Measurements from ENCODE around the gene SMIM13. TPM values are rescaled to one million over a fixed set of nuclear protein-coding genes. Genes with fewer than 3 reads are reported as not detected.

SMIM13 gene
- total RNA-seq, 2 experiments from 2014 or later: 7.5 to 7.7 TPM

GRCh38 chr6:11123978-11124377, 30.3 kb downstream of the SMIM13 start:
- POLR2A ChIA-PET: no interaction called here
- CTCF ChIA-PET: interaction anchor here (1.0 to 1.2 kb wide), 3 partner anchors 169 to 373 kb away, joined by 3 read pairs; no protein-coding TSS in a partner anchor
- no peak for TF ChIP-seq CTCF (IDR thresholded peaks at IDR 0.05)
- H3K27ac Mint-ChIP-seq: no peak overlapping the region
- H3K4me3 Mint-ChIP-seq: no peak overlapping the region
- H3K27me3 Mint-ChIP-seq: no peaks in the 10 kb centered on the region
- H3K9me3 Mint-ChIP-seq: no peaks in the 10 kb centered on the region
- intact Hi-C loops (cut with micrococcal nuclease): no loop called here
- peaks cover 14% of the 10 kb centered on the region for H3K36me3 Mint-ChIP-seq (ENCODE audit: low read depth)
- ATAC-seq (no peak), DNase-seq (no peak)
- H3K4me1 Mint-ChIP-seq (ENCODE audit: low read depth): peaks cover 24% of the 10 kb centered on the region

- no peak for TF ChIP-seq CTCF (IDR thresholded peaks at IDR 0.05)
- CTCF ChIA-PET: interaction anchor here (0.8 kb wide), 1 partner anchor 370 kb away, joined by 3 read pairs; no protein-coding TSS in a partner anchor
- Mint-ChIP-seq H3K4me3 (no peak overlapping the region), H3K27me3 (no peaks in the 10 kb centered on the region), H3K27ac (no peak overlapping the region), H3K4me1 (ENCODE audit: low read depth) (peaks cover 28% of the 10 kb centered on the region), H3K9me3 (no peaks in the 10 kb centered on the region), H3K36me3 (ENCODE audit: low read depth) (peaks cover 13% of the 10 kb centered on the region)
- intact Hi-C loops (cut with micrococcal nuclease): no loop called here
- ATAC-seq (no peak), DNase-seq (no peak)
- POLR2A ChIA-PET: no interaction called here
Observed at GRCh38 chr6:11126876-11127275, 33.2 kb downstream of the SMIM13 start.

DNA sequence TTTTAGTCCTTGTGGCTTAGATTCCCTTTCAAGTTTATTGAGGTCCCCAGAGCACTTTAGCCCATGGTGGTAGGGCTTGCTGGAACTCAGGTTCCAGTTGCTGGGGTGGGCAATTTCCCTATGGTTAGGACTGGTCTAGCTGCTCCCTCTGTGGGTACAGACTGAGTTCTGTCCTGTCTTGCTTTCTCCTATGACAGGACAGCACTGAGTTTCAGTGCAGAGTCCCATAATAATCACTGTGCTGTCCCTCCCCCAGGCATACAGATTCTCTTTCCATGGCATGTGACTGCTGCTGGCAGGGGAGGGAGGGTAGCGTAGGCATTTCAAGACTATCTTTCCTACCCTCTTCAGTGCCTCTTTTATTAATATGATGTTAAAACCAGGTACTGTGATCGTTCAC, 35.0 kb downstream of the SMIM13 start:
- no peak for DNase-seq
- H3K4me3 Mint-ChIP-seq: no peak overlapping the region
- no peak for TF ChIP-seq CTCF (IDR thresholded peaks at IDR 0.05)
- ChIA-PET POLR2A (no interaction called here), CTCF (interaction anchor here (1.0 kb wide), 2 partner anchors 15 to 368 kb away, joined by 3 to 6 read pairs; no protein-coding TSS in a partner anchor)
- H3K4me1 Mint-ChIP-seq (ENCODE audit: low read depth): peaks cover 16% of the 10 kb centered on the region
- H3K36me3 Mint-ChIP-seq (ENCODE audit: low read depth): peaks cover 13% of the 10 kb centered on the region
- H3K27ac Mint-ChIP-seq: no peak overlapping the region
- ATAC-seq: no peak
- no peaks in the 10 kb centered on the region for H3K27me3 Mint-ChIP-seq
- H3K9me3 Mint-ChIP-seq: no peaks in the 10 kb centered on the region
- intact Hi-C loops (cut with micrococcal nuclease): no loop called here

DNA sequence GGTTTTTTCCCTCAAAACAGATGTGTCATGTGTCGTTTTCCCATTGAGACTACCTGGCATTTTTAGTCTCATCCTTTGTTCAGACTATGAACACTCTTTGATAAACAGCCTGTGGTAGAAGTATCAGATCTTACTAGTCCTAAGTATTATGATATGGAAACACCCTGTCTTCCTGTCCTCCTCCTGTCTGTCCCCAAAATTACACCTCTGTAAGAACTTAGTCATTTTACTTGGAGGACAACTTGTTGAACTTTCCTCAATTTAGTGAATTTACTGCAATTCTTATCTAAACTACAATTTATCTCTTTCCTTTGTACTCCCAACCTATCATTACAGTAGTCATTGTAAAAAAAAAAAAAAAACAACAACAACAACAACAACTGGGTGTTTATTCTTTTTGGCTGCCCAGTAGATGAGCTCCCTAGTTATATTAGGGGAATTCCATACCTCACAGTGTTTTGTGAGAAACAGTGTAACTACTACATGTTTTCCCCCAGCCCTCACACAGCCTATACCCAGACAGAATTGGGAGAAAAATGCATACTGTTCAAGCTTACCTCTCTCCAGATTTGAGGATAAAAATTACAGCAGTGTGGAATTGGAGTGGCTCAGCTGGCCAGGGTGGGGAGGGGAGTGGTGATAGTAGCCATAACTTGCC, 36.4 kb downstream of the SMIM13 start:
- no peak overlapping the region for H3K27ac Mint-ChIP-seq
- H3K36me3 Mint-ChIP-seq (ENCODE audit: low read depth): peaks cover 20% of the 10 kb centered on the region
- ChIA-PET POLR2A (no interaction called here), CTCF (interaction anchor here (1.3 kb wide), 1 partner anchor 34 kb away, joined by 3 read pairs; no protein-coding TSS in a partner anchor)
- intact Hi-C loops (cut with micrococcal nuclease): no loop called here
- no peaks in the 10 kb centered on the region for H3K27me3 Mint-ChIP-seq
- no peak for TF ChIP-seq CTCF (IDR thresholded peaks at IDR 0.05)
- peaks cover 14% of the 10 kb centered on the region for H3K4me1 Mint-ChIP-seq (ENCODE audit: low read depth)
- ATAC-seq (no peak), DNase-seq (no peak)
- no peak overlapping the region for H3K4me3 Mint-ChIP-seq
- H3K9me3 Mint-ChIP-seq: no peaks in the 10 kb centered on the region

- CTCF ChIA-PET: no interaction called here
- TF ChIP-seq CTCF (IDR thresholded peaks at IDR 0.05): no peak
Observed at GRCh38 chr6:11130605-11131004, 37.0 kb downstream of the SMIM13 start.

More at GRCh38 chr6:11130605-11131004, 37.0 kb downstream of the SMIM13 start:
- Mint-ChIP-seq H3K27ac (no peak overlapping the region), H3K4me3 (no peak overlapping the region), H3K4me1 (ENCODE audit: low read depth) (peaks cover 14% of the 10 kb centered on the region), H3K27me3 (no peaks in the 10 kb centered on the region), H3K36me3 (ENCODE audit: low read depth) (peaks cover 22% of the 10 kb centered on the region), H3K9me3 (no peaks in the 10 kb centered on the region)
- intact Hi-C loops (cut with micrococcal nuclease): no loop called here
- ATAC-seq (no peak), DNase-seq (no peak)
- POLR2A ChIA-PET: no interaction called here

All from activated CD8-positive, alpha-beta T cell treated with anti-CD3 and anti-CD28 coated beads for 36 hours (primary cell).